GM12878 (cell line): ENCODE measurements around the gene FRZB. TPM values are rescaled to one million over a fixed set of nuclear protein-coding genes. Genes with fewer than 3 reads are reported as not detected.

Experiments used
- polyA plus RNA-seq, 11 experiments: library from polyadenylated mRNA; depleted of rRNA in 4 of 11; unstranded in 6 of 11; stranded (reverse) in 5 of 11; fragments of >200 nt; fragmentation: Nextera tagmentation in 4 of 11; fragmentation: Illumina TruSeq in 1 of 11; extraction: Ambion mirVana in 4 of 11; extraction: Trizol in 1 of 11; gene quantifications; 1 replicate in 1 of 11; 2 replicates in 10 of 11; pipeline versions ENCODE4 v1.2.1 to v1.2.3, GENCODE V29; 2011 to 2016; ENCODE audit warnings: inconsistent platforms in 2 of 11, missing spikeins in 2 of 11, low read depth in 1 of 11
- small RNA-seq: library from RNA; depleted of rRNA; stranded (forward); fragments of <200 nt; gene quantifications from one replicate; pipeline ENCODE3, GENCODE V24; 2014
- total RNA-seq, 4 experiments: library from RNA; depleted of rRNA in 3 of 4; stranded (reverse); fragments of >200 nt in 3 of 4; fragmentation: Illumina TruSeq in 1 of 4; extraction: Trizol in 1 of 4; gene quantifications; 2 replicates each; pipeline versions ENCODE4 v1.2.1 to v1.2.3, GENCODE V29; 2013 to 2021

The FRZB gene
- total and polyA plus RNA-seq, 10 of the 15 experiments (the other 5 are each of a cell fraction or from before 2014, with no cell fraction given): 0.03 TPM; not detected in 9

Small RNA genes within 50 kb of the gene (small RNA-seq; reads per million reads assigned to genes)
- gene RF00019 (not detected), gene RNU6-1122P (not detected)

Other genes starting within 250 kb of the FRZB start
- gene DNAJC10, start 150.4 kb downstream of the FRZB start, total RNA-seq (2014; rRNA removed): 35.8 and 50.2 TPM in 2 replicates
- 51.0 and 56.1 TPM in 2 replicates for gene DNAJC10, start 150.4 kb downstream of the FRZB start, total RNA-seq (2014; rRNA removed; fragmentation: Illumina TruSeq; extraction: Trizol)
- gene DNAJC10, start 150.4 kb downstream of the FRZB start, total RNA-seq (2021): 56.7 and 61.7 TPM in 2 replicates
- gene DNAJC10, start 150.4 kb downstream of the FRZB start, polyA plus RNA-seq (2011; rRNA removed): 40.6 and 67.6 TPM in 2 replicates
- 34.2 and 44.9 TPM in 2 replicates for gene DNAJC10, start 150.4 kb downstream of the FRZB start, polyA plus RNA-seq (2014; fragmentation: Illumina TruSeq; extraction: Trizol)
- 10 to 100 TPM in 1 of 2 experiments, 1 to 10 TPM in 1; 9.1 to 11.5 TPM for gene DNAJC10, start 150.4 kb downstream of the FRZB start, polyA plus RNA-seq (2014; fragmentation: Nextera tagmentation; extraction: Ambion mirVana)
- 26.8 and 30.0 TPM in 2 replicates for gene DNAJC10, start 150.4 kb downstream of the FRZB start, polyA plus RNA-seq (2014; rRNA removed)
- gene DNAJC10, start 150.4 kb downstream of the FRZB start, polyA plus RNA-seq (2016; fragmentation: Nextera tagmentation; extraction: Ambion mirVana): 10 to 100 TPM; 64.8 to 67.9 TPM
- gene NCKAP1, start 171.8 kb upstream of the FRZB start, total RNA-seq (2014; rRNA removed): 0.71 and 1.5 TPM in 2 replicates
- gene NCKAP1, start 171.8 kb upstream of the FRZB start, total RNA-seq (2014; rRNA removed; fragmentation: Illumina TruSeq; extraction: Trizol): 1.1 and 1.3 TPM in 2 replicates
- gene NCKAP1, start 171.8 kb upstream of the FRZB start, total RNA-seq (2021): 0.93 and 1.3 TPM in 2 replicates
- gene NCKAP1, start 171.8 kb upstream of the FRZB start, polyA plus RNA-seq (2011; rRNA removed): 0.09 and 0.11 TPM in 2 replicates
- 0.82 and 0.93 TPM in 2 replicates for gene NCKAP1, start 171.8 kb upstream of the FRZB start, polyA plus RNA-seq (2014; fragmentation: Illumina TruSeq; extraction: Trizol)
- under 1 TPM; 0.31 to 0.37 TPM for gene NCKAP1, start 171.8 kb upstream of the FRZB start, polyA plus RNA-seq (2014; fragmentation: Nextera tagmentation; extraction: Ambion mirVana)
- gene NCKAP1, start 171.8 kb upstream of the FRZB start, polyA plus RNA-seq (2014; rRNA removed): 0.55 and 0.61 TPM in 2 replicates
- gene NCKAP1, start 171.8 kb upstream of the FRZB start, polyA plus RNA-seq (2016; fragmentation: Nextera tagmentation; extraction: Ambion mirVana): under 1 TPM; 0.30 to 0.48 TPM
- 0.56 and 0.65 TPM in 2 replicates for gene DUSP19, start 212.1 kb upstream of the FRZB start, total RNA-seq (2014; rRNA removed)
- 0.46 and 0.72 TPM in 2 replicates for gene DUSP19, start 212.1 kb upstream of the FRZB start, total RNA-seq (2014; rRNA removed; fragmentation: Illumina TruSeq; extraction: Trizol)
- 0.51 and 0.80 TPM in 2 replicates for gene DUSP19, start 212.1 kb upstream of the FRZB start, total RNA-seq (2021)
- 1.7 and 2.8 TPM in 2 replicates for gene DUSP19, start 212.1 kb upstream of the FRZB start, polyA plus RNA-seq (2011; rRNA removed)
- gene DUSP19, start 212.1 kb upstream of the FRZB start, polyA plus RNA-seq (2014; fragmentation: Illumina TruSeq; extraction: Trizol): 0.16 and 0.19 TPM in 2 replicates
- under 1 TPM; 0.18 to 0.58 TPM for gene DUSP19, start 212.1 kb upstream of the FRZB start, polyA plus RNA-seq (2014; fragmentation: Nextera tagmentation; extraction: Ambion mirVana)
- gene DUSP19, start 212.1 kb upstream of the FRZB start, polyA plus RNA-seq (2014; rRNA removed): 0.10 and 0.58 TPM in 2 replicates
- gene DUSP19, start 212.1 kb upstream of the FRZB start, polyA plus RNA-seq (2016; fragmentation: Nextera tagmentation; extraction: Ambion mirVana): under 1 TPM; 0.56 to 0.81 TPM